Left hindlimb (tissue), 1 donor: Measurements from ENCODE around the gene MCF2L2.

Source experiments
- DNase-seq: peaks from one replicate; pipeline ENCODE4 v3.0.0-alpha.2; 2018

Gene MCF2L2

GRCh38 chr3:183287301-183287971 lies 141.0 kb downstream of the MCF2L2 start:
- no peak for DNase-seq

- DNase-seq = peak; percentile 84
Measured at GRCh38 chr3:183285828-183286457, 142.5 kb downstream of the MCF2L2 start.

GRCh38 chr3:183285318-183285717 lies 143.1 kb downstream of the MCF2L2 start:
- DNase-seq = no peak

GRCh38 chr3:183284570-183284969 lies 143.8 kb downstream of the MCF2L2 start:
- DNase-seq = no peak

GRCh38 chr3:183283886-183284285 lies 144.5 kb downstream of the MCF2L2 start:
- no peak for DNase-seq

- no peak for DNase-seq
Measured at GRCh38 chr3:183281126-183281797, 147.2 kb downstream of the MCF2L2 start.

- DNase-seq = no peak
Measured at GRCh38 chr3:183279371-183279770, 149.0 kb downstream of the MCF2L2 start.

GRCh38 chr3:183278479-183279088 lies 149.8 kb downstream of the MCF2L2 start:
- DNase-seq = no peak

- DNase-seq = no peak
Measured at GRCh38 chr3:183277260-183277659, 151.2 kb downstream of the MCF2L2 start.

- no peak for DNase-seq
Measured at GRCh38 chr3:183275937-183276336, 152.5 kb downstream of the MCF2L2 start.

GRCh38 chr3:183275418-183275817 lies 153.0 kb downstream of the MCF2L2 start:
- no peak for DNase-seq

GRCh38 chr3:183274609-183275008 lies 153.8 kb downstream of the MCF2L2 start:
- no peak for DNase-seq

GRCh38 chr3:183272791-183273190 lies 155.6 kb downstream of the MCF2L2 start:
- DNase-seq = no peak

GRCh38 chr3:183272142-183272541 lies 156.3 kb downstream of the MCF2L2 start:
- DNase-seq = no peak

GRCh38 chr3:183270344-183270743 lies 158.1 kb downstream of the MCF2L2 start:
- DNase-seq = no peak

- DNase-seq = no peak
Measured at GRCh38 chr3:183269345-183269744, 159.1 kb downstream of the MCF2L2 start.

- no peak for DNase-seq
Measured at GRCh38 chr3:183268366-183268765, 160.1 kb downstream of the MCF2L2 start.

- DNase-seq = no peak
Measured at GRCh38 chr3:183267140-183267539, 161.3 kb downstream of the MCF2L2 start.

- no peak for DNase-seq
Measured at GRCh38 chr3:183266454-183266853, 162.0 kb downstream of the MCF2L2 start.

- no peak for DNase-seq
Measured at GRCh38 chr3:183265834-183266417, 162.5 kb downstream of the MCF2L2 start.

GRCh38 chr3:183265157-183265642 lies 163.2 kb downstream of the MCF2L2 start:
- no peak for DNase-seq

GRCh38 chr3:183264268-183264667 lies 164.2 kb downstream of the MCF2L2 start:
- no peak for DNase-seq

- no peak for DNase-seq
Measured at GRCh38 chr3:183262875-183263378, 165.5 kb downstream of the MCF2L2 start.
